CD4-positive, alpha-beta memory T cell (primary cell): Measurements from ENCODE around the gene PHF21B. TPM values are rescaled to one million over a fixed set of nuclear protein-coding genes. Genes with fewer than 3 reads are reported as not detected.
A peak's percentile ranks its signal among the peaks of the same experiment; 100 is the strongest.

ENCODE experiments used
- CTCF ChIA-PET: fragments of 350-600 bp; sonication (Branson Sonifier 250); formaldehyde crosslinking; loops from one replicate; lab custom pipeline; 2021; ENCODE audit warnings: inconsistent platforms; ENCODE audit not compliant: partially characterized antibody; lab: Charles Lee
- POLR2A ChIA-PET: fragments of 350-600 bp; sonication (Branson Sonifier 250); formaldehyde crosslinking; loops from one replicate; lab custom pipeline; 2021; ENCODE audit not compliant: partially characterized antibody; lab: Charles Lee
- DNase-seq, 5 donors: peaks; one replicate each; pipeline versions ENCODE4 v3.0.0 to v3.0.0-alpha.2; 2020 to 2022; ENCODE audit warnings: mixed read lengths in 1 of 5
- H3K27ac ChIP-seq: one replicate; pipeline ENCODE4 v1.7.0; 2013; ENCODE audit warnings: low read depth, low read length
- H3K27me3 ChIP-seq: 2 replicates; pipeline ENCODE4 v1.7.0; 2013; ENCODE audit warnings: mild to moderate bottlenecking, low read length, moderate library complexity; ENCODE audit not compliant: insufficient read depth
- H3K36me3 ChIP-seq: 2 replicates; pipeline ENCODE4 v1.7.0; 2013; ENCODE audit warnings: mild to moderate bottlenecking, low read length, moderate library complexity; ENCODE audit not compliant: insufficient read depth
- H3K4me1 ChIP-seq: 2 replicates; pipeline ENCODE4 v1.7.0; 2013; ENCODE audit warnings: mild to moderate bottlenecking, low read length, moderate library complexity; ENCODE audit not compliant: insufficient read depth
- H3K4me3 ChIP-seq, 2 donors: one replicate each; pipeline ENCODE4 v1.7.0; 2013; ENCODE audit warnings: low read length in 2 of 2, mild to moderate bottlenecking in 1 of 2
- H3K9me3 ChIP-seq, 2 donors: one replicate each; pipeline ENCODE4 v1.7.0; 2013; ENCODE audit warnings: low read length in 2 of 2, control low read depth in 1 of 2; ENCODE audit not compliant: control insufficient read depth in 1 of 2
- H3K27ac Mint-ChIP-seq, 7 donors: one replicate each; pipeline ENCODE4 v1.8.0; 2020 to 2021; ENCODE audit warnings: mixed read lengths in 7 of 7, mild to moderate bottlenecking in 6 of 7, inconsistent platforms in 3 of 7, moderate library complexity in 3 of 7
- H3K27me3 Mint-ChIP-seq, 2 donors: one replicate each; pipeline ENCODE4 v1.8.0; 2020 to 2021; ENCODE audit warnings: mixed read lengths in 2 of 2
- H3K36me3 Mint-ChIP-seq, 2 donors: one replicate each; pipeline ENCODE4 v1.8.0; 2020 to 2021; ENCODE audit warnings: mixed read lengths in 2 of 2, inconsistent platforms in 1 of 2, mild to moderate bottlenecking in 1 of 2
- H3K4me1 Mint-ChIP-seq, 4 donors: one replicate each; pipeline ENCODE4 v1.8.0; 2020 to 2021; ENCODE audit warnings: mixed read lengths in 4 of 4, mild to moderate bottlenecking in 1 of 4
- H3K4me3 Mint-ChIP-seq, 8 donors: one replicate each; pipeline ENCODE4 v1.8.0; 2020 to 2021; ENCODE audit warnings: mixed read lengths in 8 of 8, mild to moderate bottlenecking in 7 of 8, moderate library complexity in 6 of 8, inconsistent platforms in 3 of 8
- H3K9me3 Mint-ChIP-seq, 8 donors: one replicate each; pipeline ENCODE4 v1.8.0; 2020 to 2021; ENCODE audit warnings: mixed read lengths in 8 of 8, mild to moderate bottlenecking in 5 of 8, inconsistent platforms in 3 of 8, moderate library complexity in 1 of 8
- intact Hi-C: fragments of 100-400 bp; cut with micrococcal nuclease; formaldehyde crosslinking; loops from one replicate; pipeline ENCODE4 v1.15.1; 2023
- polyA plus RNA-seq, 2 donors: library from polyadenylated mRNA; unstranded; fragments of 300-500 nt; fragmentation: Illumina TruSeq; gene quantifications; one replicate each; pipeline ENCODE4 v1.2.3, GENCODE V29; 2021
- total RNA-seq, 2 experiments: library from RNA; stranded (reverse); gene quantifications; one replicate each; pipeline ENCODE4 v1.2.3, GENCODE V29; 2021

The PHF21B gene
- total and polyA plus RNA-seq, 4 experiments from 2014 or later = not detected

DNA sequence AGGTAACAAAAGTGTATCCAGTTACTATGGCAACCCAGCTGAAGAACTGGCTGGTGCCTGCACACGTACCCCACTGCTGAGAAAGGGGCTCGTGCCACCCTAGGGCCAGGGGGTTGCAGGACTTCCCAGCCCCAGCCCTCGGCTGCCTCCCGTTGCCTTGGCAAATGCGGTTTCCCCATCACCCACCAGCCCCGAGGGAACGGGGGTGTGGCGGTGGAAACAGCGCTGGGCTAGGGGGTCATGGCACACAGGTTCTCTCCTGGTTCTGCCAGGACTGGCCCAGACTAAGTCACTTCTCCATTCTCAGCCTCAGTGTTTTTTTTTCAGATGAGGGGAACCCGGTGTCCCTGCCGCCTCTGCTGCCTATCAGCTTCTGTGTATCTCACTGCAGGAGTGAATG is 27.9 kb downstream of the PHF21B start:
- H3K4me1 Mint-ChIP-seq = no peaks in the 10 kb centered on the region
- H3K27me3 ChIP-seq = no peaks in the 10 kb centered on the region
- no peak overlapping the region for H3K27ac Mint-ChIP-seq
- H3K9me3 ChIP-seq = no peaks in the 10 kb centered on the region
- H3K4me3 ChIP-seq = no peak overlapping the region
- no peak overlapping the region for H3K27ac ChIP-seq
- no peaks in the 10 kb centered on the region for H3K36me3 ChIP-seq
- peaks cover 0 to 3% (median 0%) of the 10 kb centered on the region in 8 donors for H3K9me3 Mint-ChIP-seq
- H3K4me1 ChIP-seq = no peaks in the 10 kb centered on the region
- ChIA-PET POLR2A (no interaction called here), CTCF (no interaction called here)
- no peak for DNase-seq
- H3K36me3 Mint-ChIP-seq = no peaks in the 10 kb centered on the region
- no peak overlapping the region for H3K4me3 Mint-ChIP-seq
- intact Hi-C loops = no loop called here
- peaks cover 5 to 12% of the 10 kb centered on the region in 2 donors for H3K27me3 Mint-ChIP-seq

GRCh38 chr22:44979154-44979553 is 30.7 kb downstream of the PHF21B start:
- peaks cover 9 to 15% of the 10 kb centered on the region in 2 donors for H3K27me3 Mint-ChIP-seq
- intact Hi-C loops = no loop called here
- H3K9me3 Mint-ChIP-seq = peaks cover 0 to 6% (median 0%) of the 10 kb centered on the region in 8 donors
- no peak overlapping the region for H3K27ac Mint-ChIP-seq
- no peak overlapping the region for H3K4me3 Mint-ChIP-seq
- ChIA-PET CTCF (no interaction called here), POLR2A (no interaction called here)
- no peaks in the 10 kb centered on the region for H3K4me1 ChIP-seq
- H3K4me3 ChIP-seq = no peak overlapping the region
- H3K27me3 ChIP-seq = no peaks in the 10 kb centered on the region
- no peaks in the 10 kb centered on the region for H3K36me3 Mint-ChIP-seq
- H3K27ac ChIP-seq = no peak overlapping the region
- H3K9me3 ChIP-seq = no peaks in the 10 kb centered on the region
- H3K4me1 Mint-ChIP-seq = no peaks in the 10 kb centered on the region
- H3K36me3 ChIP-seq = no peaks in the 10 kb centered on the region
- no peak for DNase-seq

DNA sequence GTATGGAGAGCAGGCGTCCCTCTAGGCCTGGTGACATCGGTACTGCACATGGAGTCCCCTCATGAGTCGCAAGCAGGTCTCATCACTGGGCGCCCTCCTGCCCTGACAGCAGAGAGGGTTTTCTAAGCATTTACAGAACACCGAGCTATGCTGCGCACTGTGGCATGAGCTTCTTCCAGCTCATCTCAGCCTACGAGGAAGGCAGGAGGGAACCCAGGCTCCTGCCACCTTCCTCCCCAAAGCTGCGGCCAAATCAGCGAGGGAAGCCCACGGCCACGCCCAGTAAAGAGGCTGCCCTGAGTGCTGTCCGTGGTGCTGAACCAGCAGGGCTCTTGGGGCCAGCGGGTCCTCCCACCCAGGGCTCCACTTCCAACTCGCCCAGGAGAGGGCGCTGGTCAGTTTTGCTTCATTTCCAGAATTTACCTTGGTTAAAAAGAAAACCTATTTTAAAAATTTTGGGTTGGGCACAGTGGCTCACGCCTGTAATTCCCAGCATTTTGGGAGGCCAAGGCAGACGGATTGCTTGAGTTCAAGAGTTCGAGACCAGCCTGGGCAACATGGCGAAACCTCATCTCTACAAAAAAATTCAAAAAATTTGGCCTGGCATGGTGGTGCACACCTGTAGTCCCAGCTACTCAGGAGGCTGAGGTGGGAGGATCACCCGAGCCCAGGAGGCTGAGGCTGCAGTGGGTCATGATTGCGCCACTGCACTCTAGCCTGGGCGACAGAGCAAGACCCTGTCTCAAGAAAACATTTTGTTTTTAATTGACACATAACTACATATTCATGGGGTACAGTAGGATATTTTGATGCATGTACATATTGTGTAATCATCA is 34.2 kb downstream of the PHF21B start:
- H3K36me3 Mint-ChIP-seq = no peaks in the 10 kb centered on the region
- ChIA-PET CTCF (no interaction called here), POLR2A (no interaction called here)
- no peak overlapping the region for H3K4me3 ChIP-seq
- no peaks in the 10 kb centered on the region for H3K36me3 ChIP-seq
- H3K4me3 Mint-ChIP-seq = no peak overlapping the region
- H3K9me3 Mint-ChIP-seq = peaks cover 0 to 3% (median 0%) of the 10 kb centered on the region in 8 donors
- no peaks in the 10 kb centered on the region for H3K27me3 ChIP-seq
- intact Hi-C loops = no loop called here
- DNase-seq = peak in 4 of 5 donors; percentile 14 to 45 (median 34)
- H3K27ac ChIP-seq = no peak overlapping the region
- peaks cover 0 to 2% (median 0%) of the 10 kb centered on the region in 4 donors for H3K4me1 Mint-ChIP-seq
- peaks cover 15 to 22% of the 10 kb centered on the region in 2 donors for H3K27me3 Mint-ChIP-seq
- no peak overlapping the region for H3K27ac Mint-ChIP-seq
- H3K4me1 ChIP-seq = no peaks in the 10 kb centered on the region
- H3K9me3 ChIP-seq = no peaks in the 10 kb centered on the region

DNA sequence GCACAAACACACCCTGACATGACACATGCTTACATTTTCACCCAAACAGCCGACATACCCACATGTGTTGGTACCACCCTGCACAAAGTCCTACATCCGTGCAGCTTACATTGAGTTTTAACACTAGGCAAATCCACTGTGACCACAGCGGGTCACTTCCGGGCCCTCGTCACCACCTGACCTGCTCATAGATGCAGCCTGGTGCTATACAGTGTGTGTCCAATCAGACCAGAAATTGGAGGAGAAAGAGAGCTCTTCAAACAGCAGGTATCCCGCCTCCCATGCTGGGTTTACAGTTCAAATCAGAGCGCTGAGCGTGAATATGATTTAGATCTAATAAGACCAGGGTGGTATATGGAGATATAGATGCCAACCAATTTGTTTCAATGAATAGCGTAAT is 35.4 kb downstream of the PHF21B start:
- no peak overlapping the region for H3K4me3 Mint-ChIP-seq
- H3K9me3 ChIP-seq = no peaks in the 10 kb centered on the region
- no peak overlapping the region for H3K27ac Mint-ChIP-seq
- H3K27ac ChIP-seq = no peak overlapping the region
- H3K36me3 Mint-ChIP-seq = no peaks in the 10 kb centered on the region
- DNase-seq = no peak
- H3K4me3 ChIP-seq = no peak overlapping the region
- POLR2A ChIA-PET = no interaction called here
- intact Hi-C loops = no loop called here
- no peaks in the 10 kb centered on the region for H3K27me3 ChIP-seq
- peaks cover 0 to 3% (median 0%) of the 10 kb centered on the region in 8 donors for H3K9me3 Mint-ChIP-seq
- CTCF ChIA-PET = no interaction called here
- peaks cover 16% of the 10 kb centered on the region in 2 donors for H3K27me3 Mint-ChIP-seq
- no peaks in the 10 kb centered on the region for H3K4me1 ChIP-seq
- H3K36me3 ChIP-seq = no peaks in the 10 kb centered on the region
- peaks cover 0 to 2% (median 0%) of the 10 kb centered on the region in 4 donors for H3K4me1 Mint-ChIP-seq

GRCh38 chr22:44973829-44974228 is 36.0 kb downstream of the PHF21B start:
- H3K4me3 ChIP-seq = no peak overlapping the region
- POLR2A ChIA-PET = no interaction called here
- intact Hi-C loops = no loop called here
- Mint-ChIP-seq H3K27me3 (peaks cover 14 to 16% of the 10 kb centered on the region in 2 donors), H3K36me3 (no peaks in the 10 kb centered on the region), H3K9me3 (peaks cover 0 to 3% (median 0%) of the 10 kb centered on the region in 8 donors), H3K27ac (no peak overlapping the region), H3K4me3 (no peak overlapping the region), H3K4me1 (peaks cover 0 to 2% (median 0%) of the 10 kb centered on the region in 4 donors)
- no peaks in the 10 kb centered on the region for H3K27me3 ChIP-seq
- H3K9me3 ChIP-seq = no peaks in the 10 kb centered on the region
- no peak overlapping the region for H3K27ac ChIP-seq
- no peak for DNase-seq
- CTCF ChIA-PET = no interaction called here
- H3K36me3 ChIP-seq = no peaks in the 10 kb centered on the region
- no peaks in the 10 kb centered on the region for H3K4me1 ChIP-seq

GRCh38 chr22:44972363-44973083 is 37.3 kb downstream of the PHF21B start:
- no peak overlapping the region for H3K4me3 ChIP-seq
- H3K9me3 ChIP-seq = no peaks in the 10 kb centered on the region
- intact Hi-C loops = no loop called here
- ChIA-PET POLR2A (no interaction called here), CTCF (no interaction called here)
- Mint-ChIP-seq H3K27me3 (peaks cover 10 to 21% of the 10 kb centered on the region in 2 donors), H3K4me1 (peaks cover 0 to 2% (median 0%) of the 10 kb centered on the region in 4 donors), H3K4me3 (peak overlapping the region in 6 of 8 donors; percentile 3 to 66 (median 26)), H3K9me3 (peaks cover 0 to 3% (median 0%) of the 10 kb centered on the region in 8 donors), H3K27ac (peak overlapping the region in 3 of 7 donors; percentile 5 to 73 (median 30)), H3K36me3 (no peaks in the 10 kb centered on the region)
- no peaks in the 10 kb centered on the region for H3K27me3 ChIP-seq
- no peaks in the 10 kb centered on the region for H3K36me3 ChIP-seq
- H3K27ac ChIP-seq = no peak overlapping the region
- H3K4me1 ChIP-seq = no peaks in the 10 kb centered on the region
- DNase-seq = peak in 1 of 5 donors; percentile 20

DNA sequence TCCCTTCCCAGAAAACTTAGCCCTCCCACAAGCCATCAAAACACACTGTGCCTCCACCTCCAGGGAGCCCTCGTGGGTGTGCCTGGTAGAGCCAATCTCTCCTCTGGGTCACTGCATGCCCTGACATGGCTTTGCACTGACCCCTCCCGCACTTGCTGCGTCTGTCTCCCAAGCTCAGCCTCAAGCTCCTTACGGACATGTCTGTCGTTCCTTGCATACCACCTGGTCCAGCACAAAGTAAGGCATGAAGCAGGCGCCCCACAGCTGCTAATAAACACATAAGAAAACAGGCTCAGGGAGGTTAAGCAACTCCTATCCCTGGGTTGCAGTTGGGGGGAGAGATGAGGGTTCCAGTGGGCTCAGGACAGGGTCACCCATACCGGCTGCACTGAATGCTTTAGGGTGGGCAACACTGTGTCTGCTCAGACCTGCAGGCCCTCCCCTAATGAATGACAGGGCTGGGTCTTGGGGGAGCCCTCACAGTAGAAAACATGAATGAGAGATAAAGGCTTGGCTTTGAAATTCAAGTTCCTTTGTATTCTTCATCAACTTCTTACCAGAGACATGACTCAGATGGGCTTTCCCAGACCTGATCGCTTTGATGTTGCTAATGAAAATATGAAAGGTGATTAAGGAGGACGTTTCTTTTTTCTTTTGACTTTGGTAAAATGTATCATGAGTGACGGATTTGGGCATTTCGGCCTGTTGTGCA is 38.0 kb downstream of the PHF21B start:
- Histone ChIP-seq H3K4me3 (no peak overlapping the region), H3K9me3 (no peaks in the 10 kb centered on the region), H3K27ac (no peak overlapping the region), H3K36me3 (no peaks in the 10 kb centered on the region), H3K27me3 (no peaks in the 10 kb centered on the region), H3K4me1 (no peaks in the 10 kb centered on the region)
- peaks cover 0 to 3% (median 0%) of the 10 kb centered on the region in 8 donors for H3K9me3 Mint-ChIP-seq
- DNase-seq = no peak
- peaks cover 0 to 2% (median 0%) of the 10 kb centered on the region in 4 donors for H3K4me1 Mint-ChIP-seq
- peak overlapping the region in 2 of 7 donors; percentile 5 to 73 for H3K27ac Mint-ChIP-seq
- H3K4me3 Mint-ChIP-seq = peak overlapping the region in 6 of 8 donors; percentile 3 to 66 (median 26)
- POLR2A ChIA-PET = no interaction called here
- H3K36me3 Mint-ChIP-seq = no peaks in the 10 kb centered on the region
- intact Hi-C loops = no loop called here
- CTCF ChIA-PET = no interaction called here
- peaks cover 11 to 22% of the 10 kb centered on the region in 2 donors for H3K27me3 Mint-ChIP-seq
